ENCODE data around the gene ADCY10. TPM values are rescaled to one million over a fixed set of nuclear protein-coding genes. Genes with fewer than 3 reads are reported as not detected.
"Not testable (repeated sequence)": the region's sequence is repeated elsewhere in the genome, so short reads cannot be mapped to it uniquely, and the experiment has no call there.

Gene ADCY10
- total and polyA plus RNA-seq, 12 donors, result 0.10 to 0.70 (median 0.17) TPM

DNA sequence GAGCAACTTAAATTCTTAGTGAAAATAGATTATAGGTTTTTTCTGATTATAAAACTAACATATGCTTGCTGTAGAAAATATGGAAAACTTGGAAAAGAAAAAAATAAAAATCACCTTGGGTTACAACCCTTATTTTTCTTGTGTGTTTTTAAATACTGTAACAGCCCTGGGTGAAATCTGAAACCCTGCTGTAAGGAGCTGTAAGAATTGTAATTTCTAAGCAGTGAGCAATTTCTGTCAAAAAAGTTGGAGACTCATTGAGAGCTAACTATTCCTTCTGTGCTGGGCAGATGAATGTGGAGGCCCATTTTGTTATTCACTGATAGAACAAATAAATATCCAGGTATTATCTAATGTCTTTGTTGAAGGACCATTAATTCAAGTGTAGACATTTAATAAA, 42.6 kb downstream of the ADCY10 start:
- H3K36me3 ChIP-seq, result no peaks in the 10 kb centered on the region
- peaks cover 0 to 9% (median 0%) of the 10 kb centered on the region in 9 donors for H3K4me1 ChIP-seq
- H3K9me3 ChIP-seq, result no peaks in the 10 kb centered on the region
- no peak for ATAC-seq
- H3K4me3 ChIP-seq, result no peak overlapping the region
- DNase-seq, result no peak
- no peaks in the 10 kb centered on the region for H3K27me3 ChIP-seq
- H3K27ac ChIP-seq, result no peak overlapping the region
- TF ChIP-seq, protein P1, sequence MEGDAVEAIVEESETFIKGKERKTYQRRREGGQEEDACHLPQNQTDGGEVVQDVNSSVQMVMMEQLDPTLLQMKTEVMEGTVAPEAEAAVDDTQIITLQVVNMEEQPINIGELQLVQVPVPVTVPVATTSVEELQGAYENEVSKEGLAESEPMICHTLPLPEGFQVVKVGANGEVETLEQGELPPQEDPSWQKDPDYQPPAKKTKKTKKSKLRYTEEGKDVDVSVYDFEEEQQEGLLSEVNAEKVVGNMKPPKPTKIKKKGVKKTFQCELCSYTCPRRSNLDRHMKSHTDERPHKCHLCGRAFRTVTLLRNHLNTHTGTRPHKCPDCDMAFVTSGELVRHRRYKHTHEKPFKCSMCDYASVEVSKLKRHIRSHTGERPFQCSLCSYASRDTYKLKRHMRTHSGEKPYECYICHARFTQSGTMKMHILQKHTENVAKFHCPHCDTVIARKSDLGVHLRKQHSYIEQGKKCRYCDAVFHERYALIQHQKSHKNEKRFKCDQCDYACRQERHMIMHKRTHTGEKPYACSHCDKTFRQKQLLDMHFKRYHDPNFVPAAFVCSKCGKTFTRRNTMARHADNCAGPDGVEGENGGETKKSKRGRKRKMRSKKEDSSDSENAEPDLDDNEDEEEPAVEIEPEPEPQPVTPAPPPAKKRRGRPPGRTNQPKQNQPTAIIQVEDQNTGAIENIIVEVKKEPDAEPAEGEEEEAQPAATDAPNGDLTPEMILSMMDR (IDR thresholded peaks at IDR 0.05), result no peak
- intact Hi-C loops (cut with DNase I), result no loop called here

DNA sequence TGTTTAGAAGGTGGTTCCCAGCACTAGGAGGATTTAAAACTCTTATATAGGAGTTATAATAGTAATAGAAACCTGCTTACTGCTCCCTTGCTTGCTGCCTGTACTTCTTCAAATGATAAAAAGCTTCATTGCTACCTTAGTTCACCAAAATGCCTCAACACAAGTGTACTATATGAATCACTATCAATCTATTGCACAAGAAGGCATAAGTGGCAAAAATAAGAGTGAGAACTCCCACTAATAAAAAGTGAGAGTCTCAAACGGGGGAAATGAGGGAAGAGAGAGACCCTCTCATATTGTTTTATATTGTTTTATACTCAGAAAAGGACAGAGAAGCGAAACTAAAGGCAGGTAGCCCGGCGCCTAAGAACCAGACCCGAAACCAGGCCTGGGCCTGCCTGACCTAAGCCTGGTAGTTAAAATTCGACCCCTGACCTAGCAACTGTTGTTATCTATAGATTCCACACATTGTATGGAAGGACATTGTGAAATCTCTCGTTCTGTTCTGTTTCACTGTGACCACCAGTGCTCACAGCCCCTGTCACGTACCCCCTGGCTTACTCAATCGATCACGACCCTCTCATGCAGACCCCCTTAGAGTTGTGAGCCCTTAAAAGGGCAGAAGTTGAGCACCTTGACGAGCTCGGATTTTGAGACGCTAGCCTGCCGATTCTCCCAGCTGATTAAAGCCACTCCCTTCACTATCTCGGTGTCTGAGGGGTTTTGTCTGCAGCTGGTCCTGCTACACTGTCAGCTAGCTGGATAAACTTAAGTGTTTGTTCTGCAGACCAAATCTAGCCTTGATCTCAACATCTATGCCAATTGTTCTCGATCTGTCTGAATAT, 44.6 kb downstream of the ADCY10 start:
- H3K4me1 ChIP-seq; ATAC-seq; H3K27me3 ChIP-seq; H3K9me3 ChIP-seq; H3K4me3 ChIP-seq; DNase-seq; H3K36me3 ChIP-seq; intact Hi-C loops (cut with DNase I); H3K27ac ChIP-seq: not testable (repeated sequence)
- 54 to 56% methylated on average over 16 of the region's 16 CpGs for WGBS, 2 donors

DNA sequence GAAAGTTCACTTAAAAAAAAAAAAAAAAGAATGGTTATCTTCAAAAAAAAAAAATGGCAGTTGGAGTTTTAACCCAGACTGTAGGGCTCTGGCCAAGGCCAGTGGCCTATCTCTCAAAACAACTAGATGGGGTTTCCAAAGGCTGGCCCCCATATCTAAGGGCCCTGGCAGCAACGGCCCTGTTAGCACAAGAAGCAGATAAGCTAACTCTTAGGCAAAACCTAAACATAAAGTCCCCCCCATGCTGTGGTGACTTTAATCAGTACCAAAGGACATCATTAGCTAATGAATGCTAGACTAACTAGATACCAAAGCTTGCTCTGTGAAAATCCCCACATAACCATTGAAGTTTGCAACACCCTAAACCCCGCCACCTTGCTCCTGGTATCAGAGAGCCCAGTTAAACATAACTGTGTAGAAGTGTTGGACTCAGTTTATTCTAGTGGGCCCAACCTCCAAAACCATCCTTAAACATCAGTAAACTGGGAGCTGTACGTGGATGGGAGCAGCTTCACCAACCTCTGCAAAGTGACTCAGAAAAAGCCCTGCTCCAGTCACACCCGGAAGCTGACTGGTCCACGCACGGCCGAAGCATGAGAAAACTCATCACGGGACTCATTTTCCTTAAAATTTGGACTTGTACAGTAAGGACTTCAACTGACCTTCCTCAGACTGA, 47.1 kb downstream of the ADCY10 start:
- H3K27ac ChIP-seq; DNase-seq; H3K27me3 ChIP-seq; H3K4me1 ChIP-seq; H3K9me3 ChIP-seq; H3K36me3 ChIP-seq; intact Hi-C loops (cut with DNase I); H3K4me3 ChIP-seq; ATAC-seq: not testable (repeated sequence)
- 88% methylated on average over 8 of the region's 8 CpGs for WGBS, 2 donors

DNA sequence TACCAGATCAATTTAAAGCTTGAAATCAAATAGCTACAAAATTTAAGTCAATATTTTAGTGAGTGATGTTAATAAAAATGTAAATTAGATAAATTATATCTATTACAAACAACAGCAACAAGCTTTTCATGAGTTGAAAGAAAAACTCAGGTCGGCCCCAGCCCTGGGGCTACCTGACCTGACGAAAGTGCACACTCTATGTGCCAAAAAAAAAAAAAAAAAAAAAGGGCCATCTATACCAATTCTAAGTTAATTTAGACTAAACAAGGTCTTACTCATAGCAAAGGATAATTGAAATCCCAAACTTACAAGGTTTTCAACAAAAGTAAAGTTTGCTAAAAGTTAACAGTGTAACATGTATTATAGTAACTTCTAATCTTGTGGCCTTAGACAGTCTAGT, 47.6 kb downstream of the ADCY10 start:
- WGBS, 2 donors, result 100% methylated on average over 2 of the region's 2 CpGs
- H3K27ac ChIP-seq; ATAC-seq; H3K9me3 ChIP-seq; H3K4me3 ChIP-seq; intact Hi-C loops (cut with DNase I); H3K27me3 ChIP-seq; H3K36me3 ChIP-seq; DNase-seq; H3K4me1 ChIP-seq: not testable (repeated sequence)

DNA sequence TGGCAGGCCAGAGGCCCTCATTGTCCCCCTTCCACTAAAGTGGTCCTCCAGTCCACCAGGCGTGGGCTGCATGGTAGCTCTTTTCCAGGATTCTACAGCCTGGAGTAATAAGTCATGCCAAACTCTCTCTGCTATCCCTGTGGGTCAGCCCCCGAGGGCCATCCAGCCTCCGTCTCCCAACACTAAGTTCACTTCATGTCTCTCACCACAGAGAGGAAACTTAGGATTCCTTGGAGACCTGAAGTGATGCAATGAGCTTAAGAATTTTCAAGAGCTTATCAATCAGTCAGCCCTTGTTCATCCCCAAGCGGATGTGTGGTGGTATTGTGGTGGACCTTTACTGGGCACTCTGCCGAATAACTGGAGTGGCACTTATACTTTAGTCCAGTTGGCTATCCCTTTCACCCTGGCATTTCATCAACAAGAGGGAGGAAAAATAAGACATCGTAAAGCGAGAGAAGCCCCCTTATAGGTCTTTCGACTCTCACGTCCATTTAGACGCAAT, 48.1 kb downstream of the ADCY10 start:
- H3K9me3 ChIP-seq; intact Hi-C loops (cut with DNase I); H3K27ac ChIP-seq; H3K4me1 ChIP-seq; H3K36me3 ChIP-seq; H3K4me3 ChIP-seq; ATAC-seq; H3K27me3 ChIP-seq; DNase-seq: not testable (repeated sequence)
- WGBS, 2 donors, result 93 to 96% methylated on average over 10 of the region's 10 CpGs

DNA sequence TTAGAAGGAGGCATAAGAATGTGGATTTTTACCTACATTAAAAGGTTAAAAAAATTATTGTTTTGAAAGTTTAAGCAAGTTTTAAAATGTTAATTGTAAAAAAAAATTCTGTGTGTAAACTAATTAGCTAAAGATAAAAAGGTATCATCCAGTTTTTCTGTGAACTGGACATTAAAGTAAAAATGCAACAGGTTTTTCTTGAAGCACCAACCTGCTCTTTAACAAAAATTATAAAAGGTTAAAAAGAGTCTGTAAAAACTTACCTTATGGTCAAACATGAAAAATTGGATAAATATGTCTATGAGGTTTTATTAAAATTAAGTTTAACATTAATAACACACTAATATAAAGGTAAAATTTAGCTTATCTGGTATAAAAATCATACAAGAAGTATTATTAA, 48.7 kb downstream of the ADCY10 start:
- H3K9me3 ChIP-seq; H3K36me3 ChIP-seq; H3K27me3 ChIP-seq; DNase-seq; intact Hi-C loops (cut with DNase I); H3K4me1 ChIP-seq; H3K27ac ChIP-seq; ATAC-seq; H3K4me3 ChIP-seq: not testable (repeated sequence)

Data from heart right ventricle (tissue), 16 donors.